H9 (cell line): ENCODE results near the gene RIT2. TPM values are rescaled to one million over a fixed set of nuclear protein-coding genes. Genes with fewer than 3 reads are reported as not detected.

Experiments
- DNase-seq: peaks from one replicate; pipeline ENCODE4 v3.0.0-alpha.2; 2017
- H2AFZ ChIP-seq: one replicate; pipeline ENCODE4 v1.6.1; 2013; ENCODE audit warnings: mild to moderate bottlenecking, low read length, control low read depth, moderate library complexity
- H2AK5ac ChIP-seq: 2 replicates; pipeline ENCODE4 v1.6.1; 2013; ENCODE audit warnings: low read length, control low read depth, mixed read lengths; ENCODE audit not compliant: insufficient read length
- H2BK120ac ChIP-seq: one replicate; pipeline ENCODE4 v1.6.1; 2013; ENCODE audit warnings: low read depth, mild to moderate bottlenecking, low read length, control low read depth, inconsistent platforms; ENCODE audit not compliant: poor library complexity, severe bottlenecking
- H2BK12ac ChIP-seq: 2 replicates; pipeline ENCODE4 v1.6.1; 2013; ENCODE audit warnings: low read length, control low read depth, mixed read lengths, low read depth; ENCODE audit not compliant: insufficient read length
- H2BK15ac ChIP-seq: 2 replicates; pipeline ENCODE4 v1.6.1; 2013; ENCODE audit warnings: low read depth, low read length, control low read depth
- H2BK20ac ChIP-seq: one replicate; pipeline ENCODE4 v1.6.1; 2013; ENCODE audit warnings: low read depth, mild to moderate bottlenecking, low read length, control low read depth, inconsistent platforms; ENCODE audit not compliant: poor library complexity, severe bottlenecking
- H2BK5ac ChIP-seq: 2 replicates; pipeline ENCODE4 v1.6.1; 2013; ENCODE audit warnings: low read length, control low read depth, mixed read lengths; ENCODE audit not compliant: insufficient read length
- H3K14ac ChIP-seq: 2 replicates; pipeline ENCODE4 v1.6.1; 2013; ENCODE audit warnings: low read length, control low read depth; ENCODE audit not compliant: insufficient read depth
- H3K18ac ChIP-seq: 2 replicates; pipeline ENCODE4 v1.6.1; 2013; ENCODE audit warnings: low read depth, mild to moderate bottlenecking, mixed read lengths, low read length, control low read depth; ENCODE audit not compliant: insufficient read length
- H3K23ac ChIP-seq: 2 replicates; pipeline ENCODE4 v1.6.1; 2013; ENCODE audit warnings: low read length, control low read depth, mixed read lengths, low read depth; ENCODE audit not compliant: insufficient read length
- H3K23me2 ChIP-seq: 2 replicates; pipeline ENCODE4 v1.6.1; 2013; ENCODE audit warnings: low read depth, mild to moderate bottlenecking, mixed read lengths, low read length, control low read depth; ENCODE audit not compliant: insufficient read length, poor library complexity, severe bottlenecking
- H3K27ac ChIP-seq: 2 replicates; pipeline ENCODE4 v1.5.1; 2013; ENCODE audit warnings: low read length, control low read depth, mixed read lengths, low read depth; ENCODE audit not compliant: insufficient read length
- H3K27me3 ChIP-seq: 2 replicates; pipeline ENCODE4 v1.6.1; 2013; ENCODE audit warnings: low read length, control low read depth, inconsistent platforms; ENCODE audit not compliant: insufficient read depth
- H3K4ac ChIP-seq: 2 replicates; pipeline ENCODE4 v1.6.1; 2013; ENCODE audit warnings: low read depth, mild to moderate bottlenecking, control low read depth, inconsistent platforms, low read length, moderate library complexity
- H3K4me1 ChIP-seq: 2 replicates; pipeline ENCODE4 v1.6.1; 2013; ENCODE audit warnings: low read length, control low read depth, inconsistent platforms; ENCODE audit not compliant: insufficient read depth
- H3K4me2 ChIP-seq: 2 replicates; pipeline ENCODE4 v1.6.1; 2013; ENCODE audit warnings: low read length, control low read depth, mixed read lengths; ENCODE audit not compliant: insufficient read length, insufficient read depth
- H3K56ac ChIP-seq: 2 replicates; pipeline ENCODE4 v1.6.1; 2013; ENCODE audit warnings: low read depth, mild to moderate bottlenecking, mixed read lengths, low read length, control low read depth; ENCODE audit not compliant: insufficient read length
- H3K79me1 ChIP-seq: 2 replicates; pipeline ENCODE4 v1.6.1; 2013; ENCODE audit warnings: low read depth, mild to moderate bottlenecking, moderate library complexity, low read length, control low read depth, inconsistent platforms; ENCODE audit not compliant: insufficient read depth, poor library complexity, severe bottlenecking
- H3K79me2 ChIP-seq: 2 replicates; pipeline ENCODE4 v1.6.1; 2013; ENCODE audit warnings: low read length, control low read depth, inconsistent platforms; ENCODE audit not compliant: insufficient read depth
- H3K9ac ChIP-seq: 2 replicates; pipeline ENCODE4 v1.6.1; 2013; ENCODE audit warnings: low read length, control low read depth, mixed read lengths; ENCODE audit not compliant: insufficient read length; ENCODE audit errors: extremely low read depth
- H3K9me3 ChIP-seq: one replicate; pipeline ENCODE4 v1.6.1; 2013; ENCODE audit warnings: low read depth, low read length, inconsistent platforms; ENCODE audit not compliant: control insufficient read depth
- H3T11ph ChIP-seq: one replicate; pipeline ENCODE4 v1.6.1; 2013; ENCODE audit warnings: mild to moderate bottlenecking, low read length, control low read depth, inconsistent platforms
- H4K20me1 ChIP-seq: one replicate; pipeline ENCODE4 v1.6.1; 2013; ENCODE audit not compliant: control insufficient read depth, insufficient read length, insufficient read depth
- H4K5ac ChIP-seq: 2 replicates; pipeline ENCODE4 v1.6.1; 2013; ENCODE audit warnings: low read depth, mild to moderate bottlenecking, mixed read lengths, low read length, control low read depth; ENCODE audit not compliant: insufficient read length
- H4K8ac ChIP-seq: replicated peaks from 2 replicates; pipeline ENCODE4 v1.6.1; 2013; ENCODE audit warnings: low read length, control low read depth, mixed read lengths, low read depth; ENCODE audit not compliant: insufficient read length
- H4K91ac ChIP-seq: 2 replicates; pipeline ENCODE4 v1.6.1; 2013; ENCODE audit warnings: low read depth, mild to moderate bottlenecking, moderate library complexity, mixed read lengths, low read length, control low read depth; ENCODE audit not compliant: insufficient read length
- H3K27ac Mint-ChIP-seq, 3 experiments: 2 replicates in 2 of 3; 3 replicates in 1 of 3; pipeline ENCODE4 v1.8.0; 2020 to 2021; ENCODE audit warnings: mixed read lengths in 3 of 3, mild to moderate bottlenecking in 1 of 3, moderate library complexity in 1 of 3
- H3K27me3 Mint-ChIP-seq: 2 replicates; pipeline ENCODE4 v1.8.0; 2021; ENCODE audit warnings: low read depth, mild to moderate bottlenecking, moderate library complexity, mixed read lengths
- H3K36me3 Mint-ChIP-seq, 3 experiments: 2 replicates in 2 of 3; 3 replicates in 1 of 3; pipeline ENCODE4 v1.8.0; 2020 to 2021; ENCODE audit warnings: low read depth in 3 of 3, mixed read lengths in 3 of 3; ENCODE audit not compliant: insufficient read depth in 1 of 3
- H3K4me1 Mint-ChIP-seq, 2 experiments: 2 replicates each; pipeline ENCODE4 v1.8.0; 2020; ENCODE audit warnings: mixed read lengths in 2 of 2
- H3K4me3 Mint-ChIP-seq, 2 experiments: 2 replicates in 1 of 2; 3 replicates in 1 of 2; pipeline ENCODE4 v1.8.0; 2020 to 2021; ENCODE audit warnings: mild to moderate bottlenecking in 2 of 2, mixed read lengths in 2 of 2, moderate library complexity in 1 of 2
- H3K9me3 Mint-ChIP-seq, 2 experiments: 2 replicates in 1 of 2; 3 replicates in 1 of 2; pipeline ENCODE4 v1.8.0; 2020; ENCODE audit warnings: mild to moderate bottlenecking in 2 of 2, mixed read lengths in 2 of 2, moderate library complexity in 1 of 2
- CTCF ChIP-seq: fragments of 200-600 bp; sonication (generic); conservative IDR thresholded peaks from 3 replicates; pipeline ENCODE4 v1.8.0; 2021; ENCODE audit warnings: antibody characterized with exemption, mild to moderate bottlenecking
- WGBS: extraction: QIAGEN DNeasy Blood & Tissue Kit; methylation state at CpG from one replicate; pipeline ENCODE4 v1.1.7; 2013; ENCODE audit warnings: missing lambda C conversion rate, low lambda C conversion rate, mixed read lengths; ENCODE audit not compliant: insufficient read length; ENCODE audit errors: extremely low coverage; 5-methylcytosine and 5-hydroxymethylcytosine counted together
- total RNA-seq: library from RNA; stranded (reverse); gene quantifications from 2 replicates; pipeline ENCODE4 v1.2.1, GENCODE V29; 2021

Gene RIT2
- total RNA-seq, 1 experiment from 2014 or later, result 1.2 TPM

DNA sequence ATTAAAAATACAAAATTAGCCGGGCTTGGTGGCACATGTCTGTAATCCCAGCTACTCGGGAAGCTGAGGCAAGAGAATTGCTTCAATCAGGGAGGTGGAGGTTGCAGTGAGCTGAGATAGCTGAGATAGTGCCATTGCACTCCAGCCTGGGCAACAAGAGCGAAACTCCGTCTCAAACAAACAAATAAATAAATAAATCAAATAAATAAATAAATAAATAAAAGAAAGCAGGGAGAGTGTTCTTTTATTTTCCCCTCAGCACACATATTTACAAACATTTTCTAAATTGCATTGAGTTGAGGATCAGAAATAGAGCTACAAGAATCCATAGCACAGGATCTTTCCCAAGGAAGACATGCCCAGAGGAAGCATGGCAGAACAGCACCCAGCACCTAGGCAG is 71.9 kb downstream of the RIT2 start:
- H2AK5ac ChIP-seq, result no peak overlapping the region
- no peak overlapping the region for H3K23ac ChIP-seq
- Mint-ChIP-seq H3K27ac (peak overlapping the region in 1 of 3 experiments; percentile 30; a peak in 1 of 7 replicates), H3K4me3 (no peak overlapping the region), H3K9me3 (no peaks in the 10 kb centered on the region; a peak in 2 of 5 replicates), H3K27me3 (no peaks in the 10 kb centered on the region), H3K4me1 (no peaks in the 10 kb centered on the region), H3K36me3 (peaks cover 0 to 8% (median 0%) of the 10 kb centered on the region in 3 experiments; a peak in 1 of 7 replicates)
- H2AFZ ChIP-seq, result no peak overlapping the region
- H3K23me2 ChIP-seq, result no peaks in the 10 kb centered on the region
- no peak overlapping the region for H4K5ac ChIP-seq
- no peak overlapping the region for H3K4me2 ChIP-seq
- H2BK15ac ChIP-seq, result no peak overlapping the region
- TF ChIP-seq CTCF, result no peak
- H3K56ac ChIP-seq, result no peak overlapping the region
- H3K4me1 ChIP-seq, result no peaks in the 10 kb centered on the region
- H3K27ac ChIP-seq, result no peak overlapping the region
- H4K20me1 ChIP-seq, result no peaks in the 10 kb centered on the region
- H4K8ac ChIP-seq, result no peak overlapping the region
- H3K79me2 ChIP-seq, result no peaks in the 10 kb centered on the region
- H2BK12ac ChIP-seq, result no peak overlapping the region
- no peak overlapping the region for H3K9ac ChIP-seq
- no peaks in the 10 kb centered on the region for H3K79me1 ChIP-seq
- H2BK120ac ChIP-seq, result no peak overlapping the region
- H4K91ac ChIP-seq, result no peak overlapping the region
- no peak overlapping the region for H3K18ac ChIP-seq
- no peaks in the 10 kb centered on the region for H3K27me3 ChIP-seq
- no peak overlapping the region for H3K14ac ChIP-seq
- H2BK20ac ChIP-seq, result no peak overlapping the region
- no peak for DNase-seq
- no peak overlapping the region for H2BK5ac ChIP-seq
- no peaks in the 10 kb centered on the region for H3K9me3 ChIP-seq
- no CpG with 5 or more reads among the region's 4 CpGs for WGBS
- H3K4ac ChIP-seq, result no peak overlapping the region
- no peak overlapping the region for H3T11ph ChIP-seq
